Measurements from ENCODE around the gene TMOD1. TPM values are rescaled to one million over a fixed set of nuclear protein-coding genes. Genes with fewer than 3 reads are reported as not detected.
A peak's percentile ranks its signal among the peaks of the same experiment; 100 is the strongest.

TMOD1 gene
- total RNA-seq, 2 donors from 2014 or later: 118 to 122 TPM

- no peaks in the 10 kb centered on the region for H3K9me3 ChIP-seq
- H3K4me3 ChIP-seq: no peak overlapping the region
- TF ChIP-seq, protein P1, sequence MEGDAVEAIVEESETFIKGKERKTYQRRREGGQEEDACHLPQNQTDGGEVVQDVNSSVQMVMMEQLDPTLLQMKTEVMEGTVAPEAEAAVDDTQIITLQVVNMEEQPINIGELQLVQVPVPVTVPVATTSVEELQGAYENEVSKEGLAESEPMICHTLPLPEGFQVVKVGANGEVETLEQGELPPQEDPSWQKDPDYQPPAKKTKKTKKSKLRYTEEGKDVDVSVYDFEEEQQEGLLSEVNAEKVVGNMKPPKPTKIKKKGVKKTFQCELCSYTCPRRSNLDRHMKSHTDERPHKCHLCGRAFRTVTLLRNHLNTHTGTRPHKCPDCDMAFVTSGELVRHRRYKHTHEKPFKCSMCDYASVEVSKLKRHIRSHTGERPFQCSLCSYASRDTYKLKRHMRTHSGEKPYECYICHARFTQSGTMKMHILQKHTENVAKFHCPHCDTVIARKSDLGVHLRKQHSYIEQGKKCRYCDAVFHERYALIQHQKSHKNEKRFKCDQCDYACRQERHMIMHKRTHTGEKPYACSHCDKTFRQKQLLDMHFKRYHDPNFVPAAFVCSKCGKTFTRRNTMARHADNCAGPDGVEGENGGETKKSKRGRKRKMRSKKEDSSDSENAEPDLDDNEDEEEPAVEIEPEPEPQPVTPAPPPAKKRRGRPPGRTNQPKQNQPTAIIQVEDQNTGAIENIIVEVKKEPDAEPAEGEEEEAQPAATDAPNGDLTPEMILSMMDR (IDR thresholded peaks at IDR 0.05): no peak
- peak overlapping the region; percentile 93 to 99 for H3K27ac ChIP-seq
- H3K4me1 ChIP-seq: peaks cover 0 to 62% of the 10 kb centered on the region in 2 donors
- no peak for DNase-seq (ENCODE audit: low spot score)
- no peaks in the 10 kb centered on the region for H3K36me3 ChIP-seq
- no peaks in the 10 kb centered on the region for H3K27me3 ChIP-seq
Observed at GRCh38 chr9:97504381-97505216, 3.1 kb downstream of the TMOD1 start.

DNA sequence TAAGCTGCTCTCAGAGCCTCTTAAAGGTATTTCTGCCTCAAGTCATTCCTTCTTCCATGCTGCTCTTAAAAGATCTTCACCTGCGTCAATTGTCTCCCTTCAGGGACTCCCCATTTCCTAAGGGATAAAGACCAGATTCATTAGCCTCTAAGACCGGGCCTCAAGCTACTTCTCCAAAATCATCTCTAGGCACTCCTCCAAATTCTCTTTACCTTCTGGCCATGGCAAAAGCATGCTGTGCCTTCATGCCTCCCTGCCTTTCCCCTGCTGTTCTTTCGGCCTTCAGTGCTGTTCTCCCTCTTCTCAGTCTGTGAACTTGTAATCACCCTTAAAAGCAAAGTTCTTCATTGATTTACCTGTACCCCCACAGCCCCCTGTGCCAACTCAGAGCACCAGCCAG is 4.4 kb downstream of the TMOD1 start:
- Histone ChIP-seq H3K27ac (peak overlapping the region; percentile 93 to 99), H3K27me3 (no peaks in the 10 kb centered on the region), H3K4me3 (no peak overlapping the region), H3K9me3 (no peaks in the 10 kb centered on the region), H3K36me3 (no peaks in the 10 kb centered on the region), H3K4me1 (peaks cover 0 to 64% of the 10 kb centered on the region in 2 donors)
- DNase-seq (ENCODE audit: low spot score): no peak
- TF ChIP-seq, protein P1 (IDR thresholded peaks at IDR 0.05): no peak

DNA sequence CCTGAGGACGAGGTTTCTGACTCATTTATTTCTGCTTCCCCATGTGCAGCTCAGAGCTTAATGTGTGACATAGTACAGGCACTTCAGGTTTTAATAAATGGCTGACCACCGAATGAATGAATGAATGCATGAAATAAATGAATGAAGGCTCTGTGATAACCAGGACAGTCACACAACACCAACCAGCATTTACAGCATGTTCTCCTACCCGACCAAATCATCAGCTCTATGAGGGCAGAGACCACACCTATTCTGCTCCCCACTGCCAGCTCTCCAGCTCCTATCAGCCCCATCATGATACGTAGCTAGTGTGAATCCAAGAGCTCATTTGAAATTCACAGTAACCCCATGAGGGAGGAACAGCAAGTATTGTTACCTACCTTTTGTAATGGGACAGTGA is 4.8 kb downstream of the TMOD1 start:
- TF ChIP-seq, protein P1 (IDR thresholded peaks at IDR 0.05): no peak
- peaks cover 0 to 69% of the 10 kb centered on the region in 2 donors for H3K4me1 ChIP-seq
- peak overlapping the region; percentile 93 to 99 for H3K27ac ChIP-seq

DNA sequence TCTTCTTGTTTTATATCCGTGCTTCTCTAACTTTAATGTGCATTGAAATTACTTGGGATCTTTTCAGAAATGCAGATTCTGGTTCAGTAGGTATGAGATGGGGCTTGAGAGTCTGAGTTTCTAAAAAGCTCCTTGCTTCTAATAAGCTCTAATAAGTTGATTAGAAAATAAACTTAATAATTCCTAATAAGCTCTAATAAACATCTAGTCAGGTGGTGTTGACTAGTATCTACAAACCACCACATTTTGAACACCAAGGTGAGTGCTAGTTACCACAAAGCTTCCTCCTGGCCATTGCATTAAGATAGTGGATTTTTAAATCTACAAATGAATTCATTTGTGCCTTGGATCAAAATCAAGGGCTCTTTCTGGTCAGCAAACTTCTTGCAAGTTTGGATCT is 5.3 kb downstream of the TMOD1 start:
- no peak for DNase-seq (ENCODE audit: low spot score)
- peaks cover 0 to 74% of the 10 kb centered on the region in 2 donors for H3K4me1 ChIP-seq

More for the DNA sequence above, 4.8 kb downstream of the TMOD1 start:
- Histone ChIP-seq H3K36me3 (no peaks in the 10 kb centered on the region), H3K9me3 (no peaks in the 10 kb centered on the region), H3K4me3 (no peak overlapping the region), H3K27me3 (no peaks in the 10 kb centered on the region)
- no peak for DNase-seq (ENCODE audit: low spot score)

GRCh38 chr9:97507428-97507984 is 6.0 kb downstream of the TMOD1 start:
- no peak overlapping the region for H3K4me3 ChIP-seq
- H3K9me3 ChIP-seq: no peaks in the 10 kb centered on the region
- TF ChIP-seq, protein P1 (IDR thresholded peaks at IDR 0.05): no peak
- H3K27me3 ChIP-seq: no peaks in the 10 kb centered on the region
- peaks cover 8% of the 10 kb centered on the region for H3K36me3 ChIP-seq
- DNase-seq (ENCODE audit: low spot score): no peak
- H3K4me1 ChIP-seq: peaks cover 0 to 69% of the 10 kb centered on the region in 2 donors
- H3K27ac ChIP-seq: peak overlapping the region; percentile 19 to 99

More for the DNA sequence above, 5.3 kb downstream of the TMOD1 start:
- TF ChIP-seq, protein P1 (IDR thresholded peaks at IDR 0.05): no peak
- Histone ChIP-seq H3K4me3 (no peak overlapping the region), H3K9me3 (no peaks in the 10 kb centered on the region), H3K36me3 (peaks cover under 1% of the 10 kb centered on the region), H3K27me3 (no peaks in the 10 kb centered on the region), H3K27ac (peak overlapping the region; percentile 93 to 99)
